Activated CD8-positive, alpha-beta T cell treated with anti-CD3 and anti-CD28 coated beads for 36 hours (primary cell): Measurements from ENCODE around the gene ZNF318. TPM values are rescaled to one million over a fixed set of nuclear protein-coding genes. Genes with fewer than 3 reads are reported as not detected.

Experiments
- ATAC-seq: fragments of 200-7000 bp; cut with Tn5 transposase; one replicate; pipeline ENCODE4 v1.10.0; 2021; ENCODE audit warnings: mild to moderate bottlenecking, moderate library complexity
- CTCF ChIA-PET: fragments of 350-600 bp; sonication (Branson Sonifier 250); formaldehyde crosslinking; loops from one replicate; lab custom pipeline; 2021; ENCODE audit warnings: antibody characterized with exemption; lab: Charles Lee
- POLR2A ChIA-PET: fragments of 350-600 bp; sonication (Branson Sonifier 250); formaldehyde crosslinking; loops from one replicate; lab custom pipeline; 2021; ENCODE audit warnings: antibody characterized with exemption; lab: Charles Lee
- DNase-seq: peaks from one replicate; pipeline ENCODE4 v3.0.0-alpha.2; 2020
- H3K27ac Mint-ChIP-seq: one replicate; pipeline ENCODE4 v1.8.0; 2021; ENCODE audit warnings: mild to moderate bottlenecking, mixed read lengths
- H3K27me3 Mint-ChIP-seq: one replicate; pipeline ENCODE4 v1.8.0; 2021; ENCODE audit warnings: mixed read lengths
- H3K36me3 Mint-ChIP-seq: one replicate; pipeline ENCODE4 v1.8.0; 2021; ENCODE audit warnings: low read depth, mixed read lengths
- H3K4me1 Mint-ChIP-seq: one replicate; pipeline ENCODE4 v1.8.0; 2021; ENCODE audit warnings: low read depth, mixed read lengths
- H3K4me3 Mint-ChIP-seq: one replicate; pipeline ENCODE4 v1.8.0; 2021; ENCODE audit warnings: mild to moderate bottlenecking, moderate library complexity, mixed read lengths
- H3K9me3 Mint-ChIP-seq: one replicate; pipeline ENCODE4 v1.8.0; 2021; ENCODE audit warnings: mixed read lengths
- intact Hi-C: fragments of 100-400 bp; cut with micrococcal nuclease; formaldehyde crosslinking; loops from one replicate; pipeline ENCODE4 v1.10.0; 2022
- total RNA-seq, 2 experiments: library from RNA; stranded (reverse); gene quantifications; one replicate each; pipeline ENCODE4 v1.2.3, GENCODE V29; 2021
- TF ChIP-seq, protein P1 (sequence below): fragments of 200-600 bp; IDR thresholded peaks from one replicate; pipeline ENCODE4 v1.8.0; 2022; ENCODE audit warnings: antibody characterized with exemption, mild to moderate bottlenecking

ZNF318 gene
- total RNA-seq, 2 experiments from 2014 or later, result 13.1 to 13.5 TPM

DNA sequence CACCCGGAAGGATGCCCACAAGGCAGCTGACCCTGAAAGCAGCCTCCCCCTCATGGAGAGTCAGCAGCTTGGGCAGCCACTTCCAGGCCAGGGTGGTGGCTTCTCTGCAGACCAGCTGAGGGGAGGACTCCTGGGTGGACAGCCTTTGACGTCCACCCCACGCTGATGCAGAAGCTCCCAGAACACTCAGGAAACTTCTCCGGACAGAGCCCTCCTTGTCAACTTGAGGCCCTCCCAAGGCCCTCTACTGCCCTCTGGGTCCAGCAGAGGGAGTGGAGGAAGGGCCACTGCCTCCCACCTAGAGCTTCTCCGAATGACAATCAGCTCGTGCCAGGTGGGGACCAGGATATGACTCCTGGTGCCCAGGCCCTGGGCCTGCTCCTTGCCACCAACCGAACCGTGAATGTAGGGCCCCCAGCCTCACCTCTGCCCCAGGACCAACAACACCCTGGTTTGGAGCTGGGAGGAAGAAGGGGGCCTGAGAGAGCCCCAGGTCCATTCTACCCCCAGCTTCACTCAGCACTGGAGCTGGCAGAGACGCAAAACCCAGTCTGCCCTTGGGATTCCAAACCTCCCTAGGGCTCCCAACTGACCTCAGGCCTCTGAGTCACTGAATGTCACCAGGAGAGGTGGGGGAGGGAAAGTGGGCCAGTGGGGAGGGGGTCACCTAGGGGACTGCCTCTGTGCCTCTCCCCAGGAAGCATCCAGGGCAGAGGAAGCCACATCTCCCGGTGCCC, 82.3 kb downstream of the ZNF318 start:
- TF ChIP-seq, protein P1, sequence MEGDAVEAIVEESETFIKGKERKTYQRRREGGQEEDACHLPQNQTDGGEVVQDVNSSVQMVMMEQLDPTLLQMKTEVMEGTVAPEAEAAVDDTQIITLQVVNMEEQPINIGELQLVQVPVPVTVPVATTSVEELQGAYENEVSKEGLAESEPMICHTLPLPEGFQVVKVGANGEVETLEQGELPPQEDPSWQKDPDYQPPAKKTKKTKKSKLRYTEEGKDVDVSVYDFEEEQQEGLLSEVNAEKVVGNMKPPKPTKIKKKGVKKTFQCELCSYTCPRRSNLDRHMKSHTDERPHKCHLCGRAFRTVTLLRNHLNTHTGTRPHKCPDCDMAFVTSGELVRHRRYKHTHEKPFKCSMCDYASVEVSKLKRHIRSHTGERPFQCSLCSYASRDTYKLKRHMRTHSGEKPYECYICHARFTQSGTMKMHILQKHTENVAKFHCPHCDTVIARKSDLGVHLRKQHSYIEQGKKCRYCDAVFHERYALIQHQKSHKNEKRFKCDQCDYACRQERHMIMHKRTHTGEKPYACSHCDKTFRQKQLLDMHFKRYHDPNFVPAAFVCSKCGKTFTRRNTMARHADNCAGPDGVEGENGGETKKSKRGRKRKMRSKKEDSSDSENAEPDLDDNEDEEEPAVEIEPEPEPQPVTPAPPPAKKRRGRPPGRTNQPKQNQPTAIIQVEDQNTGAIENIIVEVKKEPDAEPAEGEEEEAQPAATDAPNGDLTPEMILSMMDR, result no peak
- no peak overlapping the region for H3K27ac Mint-ChIP-seq
- intact Hi-C loops, result no loop called here
- no peaks in the 10 kb centered on the region for H3K36me3 Mint-ChIP-seq
- no peak overlapping the region for H3K4me3 Mint-ChIP-seq
- ChIA-PET POLR2A (interaction anchor here (0.6 kb wide), 1 partner anchor 73 kb away, joined by 3 read pairs; no protein-coding TSS in a partner anchor), CTCF (no interaction called here)
- no peaks in the 10 kb centered on the region for H3K4me1 Mint-ChIP-seq
- ATAC-seq, result no peak
- no peaks in the 10 kb centered on the region for H3K9me3 Mint-ChIP-seq
- no peak for DNase-seq
- peaks cover 21% of the 10 kb centered on the region for H3K27me3 Mint-ChIP-seq

DNA sequence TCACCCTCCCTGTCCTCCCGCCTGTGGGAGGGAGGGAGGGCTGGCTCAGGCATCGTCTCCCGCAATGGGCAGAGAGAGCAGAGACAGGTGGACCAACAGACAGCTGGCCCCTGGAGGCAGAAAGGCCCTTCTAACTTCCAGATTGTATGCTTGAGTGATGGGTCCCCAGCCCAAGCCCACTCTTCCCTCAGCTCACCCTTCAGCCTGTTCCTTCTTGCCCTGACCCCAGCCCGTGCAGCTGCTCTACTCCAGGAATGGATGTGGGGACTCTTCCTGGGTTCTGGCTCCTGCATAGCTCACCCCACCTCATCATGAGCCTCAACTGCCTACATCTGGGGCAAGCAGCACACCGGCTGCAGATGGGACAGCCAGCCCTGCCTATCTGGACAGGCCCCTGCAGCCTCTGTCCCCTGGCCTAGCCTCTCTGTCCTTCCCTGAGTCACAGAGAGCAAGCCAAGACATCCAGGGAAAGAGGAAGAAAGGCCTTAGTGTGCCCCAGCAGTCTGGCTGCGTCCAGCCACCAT, 82.9 kb downstream of the ZNF318 start:
- CTCF ChIA-PET, result no interaction called here
- no peak for ATAC-seq

More for the DNA sequence above, 82.9 kb downstream of the ZNF318 start:
- H3K27me3 Mint-ChIP-seq, result peaks cover 22% of the 10 kb centered on the region
- POLR2A ChIA-PET, result interaction anchor here (0.6 kb wide), 1 partner anchor 194 kb away, joined by 3 read pairs; no protein-coding TSS in a partner anchor
- no peak for DNase-seq
- no peaks in the 10 kb centered on the region for H3K36me3 Mint-ChIP-seq
- no peaks in the 10 kb centered on the region for H3K9me3 Mint-ChIP-seq
- TF ChIP-seq, protein P1, result no peak
- H3K4me3 Mint-ChIP-seq, result no peak overlapping the region
- H3K4me1 Mint-ChIP-seq, result no peaks in the 10 kb centered on the region
- intact Hi-C loops, result no loop called here
- H3K27ac Mint-ChIP-seq, result no peak overlapping the region

Other genes with a start within 250 kb of the ZNF318 start
- 10 to 100 TPM; 34.5 to 35.4 TPM for gene SRF, start 198.4 kb downstream of the ZNF318 start, total RNA-seq
- 10 to 100 TPM; 38.8 to 43.1 TPM for gene CUL9, start 187.5 kb downstream of the ZNF318 start, total RNA-seq
- gene DNPH1, start 140.2 kb downstream of the ZNF318 start, total RNA-seq, result 10 to 100 TPM; 86.2 to 86.5 TPM
- under 1 TPM; 0.09 to 0.11 TPM for gene TTBK1, start 126.2 kb downstream of the ZNF318 start, total RNA-seq
- not detected for gene SLC22A7, start 71.4 kb downstream of the ZNF318 start, total RNA-seq
- 1 to 10 TPM; 2.2 to 2.4 TPM for gene CRIP3, start 60.8 kb downstream of the ZNF318 start, total RNA-seq
- gene ABCC10, start 57.9 kb upstream of the ZNF318 start, total RNA-seq, result 10 to 100 TPM; 27.2 to 27.5 TPM
- gene DLK2, start 85.9 kb upstream of the ZNF318 start, total RNA-seq, result 1 to 10 TPM; 1.0 to 1.1 TPM
- gene TJAP1, start 107.9 kb upstream of the ZNF318 start, total RNA-seq, result 10 to 100 TPM; 30.2 to 32.9 TPM
- under 1 TPM; 0.11 to 0.18 TPM for gene LRRC73, start 140.7 kb upstream of the ZNF318 start, total RNA-seq
- gene YIPF3, start 147.3 kb upstream of the ZNF318 start, total RNA-seq, result 10 to 100 TPM; 32.6 to 33.9 TPM
- gene POLR1C, start 147.4 kb upstream of the ZNF318 start, total RNA-seq, result 10 to 100 TPM; 43.1 to 50.5 TPM
- gene XPO5, start 206.4 kb upstream of the ZNF318 start, total RNA-seq, result 10 to 100 TPM; 92.3 to 92.6 TPM
- gene POLH, start 206.5 kb upstream of the ZNF318 start, total RNA-seq, result 10 to 100 TPM; 37.9 to 42.1 TPM